Measurements from ENCODE around the gene AP1B1.

The AP1B1 gene

DNA sequence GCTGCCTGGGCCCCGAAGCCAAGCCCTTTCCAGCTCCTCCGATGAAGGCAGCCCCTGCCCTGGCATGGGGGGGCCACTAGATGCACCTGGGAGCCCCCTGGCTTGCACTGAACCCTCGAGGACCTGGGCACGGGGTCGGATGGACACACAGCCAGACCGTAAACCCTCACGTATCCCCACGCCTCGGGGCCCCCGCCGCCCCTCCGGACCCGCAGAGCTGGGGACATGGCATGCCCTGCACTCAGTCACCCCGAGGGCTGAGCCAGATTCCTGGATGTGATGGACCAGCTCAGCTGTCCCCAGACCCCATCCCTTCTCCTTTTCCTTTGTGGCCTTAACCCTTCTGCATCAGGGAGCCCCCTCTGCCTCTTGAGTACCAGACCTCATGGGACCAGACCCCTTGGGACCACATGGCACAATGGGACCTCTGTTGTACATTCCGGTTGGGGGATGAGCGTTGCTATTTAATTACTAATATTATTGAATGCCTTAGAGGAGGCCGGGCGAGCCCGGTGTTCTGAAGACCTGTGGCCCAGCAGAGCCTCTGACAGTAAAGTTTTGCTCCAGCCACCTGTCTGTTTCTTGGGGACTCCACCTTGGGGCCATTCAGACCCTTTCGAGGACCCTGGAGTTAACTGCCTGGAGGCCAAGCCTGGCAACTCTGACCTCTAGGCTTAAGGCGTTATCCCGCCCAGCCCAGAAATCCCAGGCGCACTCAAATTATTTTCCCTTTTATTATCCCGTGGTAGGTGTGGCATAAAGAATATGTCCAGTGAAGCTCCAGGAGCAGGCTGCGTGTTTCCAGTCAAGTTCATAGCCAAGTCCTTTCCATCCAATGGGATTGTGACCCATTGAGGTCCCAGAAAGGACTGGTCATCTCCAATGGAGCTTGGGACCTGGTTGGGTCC lies 75.9 kb downstream of the AP1B1 start:
- no peak for DNase-seq

DNA sequence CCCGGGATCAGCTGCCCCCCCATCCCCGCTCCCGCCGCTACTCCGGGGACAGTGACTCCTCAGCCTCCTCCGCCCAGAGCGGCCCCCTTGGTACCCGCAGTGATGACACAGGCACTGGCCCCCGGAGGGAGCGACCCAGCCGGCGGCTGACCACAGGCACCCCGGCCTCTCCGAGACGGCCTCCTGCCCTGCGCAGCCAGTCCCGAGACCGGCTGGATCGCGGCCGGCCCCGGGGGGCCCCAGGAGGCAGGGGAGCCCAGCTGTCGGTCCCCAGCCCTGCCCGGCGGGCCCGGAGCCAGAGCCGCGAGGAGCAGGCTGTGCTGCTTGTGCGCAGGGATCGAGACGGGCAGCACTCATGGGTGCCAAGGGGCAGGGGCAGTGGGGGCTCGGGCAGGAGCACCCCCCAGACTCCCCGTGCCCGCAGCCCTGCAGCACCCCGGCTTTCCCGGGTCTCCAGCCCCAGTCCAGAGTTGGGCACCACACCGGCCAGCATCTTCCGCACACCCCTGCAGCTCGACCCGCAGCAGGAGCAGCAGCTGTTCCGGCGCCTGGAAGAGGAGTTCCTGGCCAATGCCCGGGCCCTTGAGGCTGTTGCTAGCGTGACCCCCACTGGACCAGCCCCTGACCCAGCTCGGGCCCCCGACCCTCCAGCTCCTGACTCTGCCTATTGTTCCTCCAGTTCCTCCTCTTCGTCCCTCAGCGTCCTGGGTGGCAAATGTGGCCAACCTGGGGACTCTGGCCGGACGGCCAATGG lies 76.7 kb downstream of the AP1B1 start:
- no peak for DNase-seq

DNA sequence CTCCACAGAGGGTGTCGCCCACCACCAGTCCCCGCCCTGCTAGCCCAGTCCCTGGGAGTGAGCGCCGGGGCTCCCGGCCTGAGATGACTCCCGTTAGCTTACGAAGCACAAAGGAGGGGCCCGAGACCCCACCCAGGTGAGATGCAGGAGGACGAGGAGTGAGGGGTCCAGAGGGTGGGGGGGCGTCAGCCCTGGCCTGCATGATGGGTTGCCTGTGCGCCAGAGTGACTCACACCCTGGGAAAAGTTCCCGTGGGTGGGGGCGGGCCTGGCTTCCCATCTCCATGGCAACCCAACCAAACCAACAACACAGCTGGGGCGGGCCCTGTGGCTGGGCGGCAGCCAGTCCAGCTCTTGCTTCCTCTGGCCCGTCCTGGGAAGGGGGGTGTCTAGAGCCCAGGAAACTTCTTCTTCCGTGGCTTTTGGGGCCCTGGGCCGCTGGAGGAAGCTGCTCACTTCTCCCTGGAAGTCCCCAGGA lies 77.5 kb downstream of the AP1B1 start:
- DNase-seq = peak; percentile 70

DNA sequence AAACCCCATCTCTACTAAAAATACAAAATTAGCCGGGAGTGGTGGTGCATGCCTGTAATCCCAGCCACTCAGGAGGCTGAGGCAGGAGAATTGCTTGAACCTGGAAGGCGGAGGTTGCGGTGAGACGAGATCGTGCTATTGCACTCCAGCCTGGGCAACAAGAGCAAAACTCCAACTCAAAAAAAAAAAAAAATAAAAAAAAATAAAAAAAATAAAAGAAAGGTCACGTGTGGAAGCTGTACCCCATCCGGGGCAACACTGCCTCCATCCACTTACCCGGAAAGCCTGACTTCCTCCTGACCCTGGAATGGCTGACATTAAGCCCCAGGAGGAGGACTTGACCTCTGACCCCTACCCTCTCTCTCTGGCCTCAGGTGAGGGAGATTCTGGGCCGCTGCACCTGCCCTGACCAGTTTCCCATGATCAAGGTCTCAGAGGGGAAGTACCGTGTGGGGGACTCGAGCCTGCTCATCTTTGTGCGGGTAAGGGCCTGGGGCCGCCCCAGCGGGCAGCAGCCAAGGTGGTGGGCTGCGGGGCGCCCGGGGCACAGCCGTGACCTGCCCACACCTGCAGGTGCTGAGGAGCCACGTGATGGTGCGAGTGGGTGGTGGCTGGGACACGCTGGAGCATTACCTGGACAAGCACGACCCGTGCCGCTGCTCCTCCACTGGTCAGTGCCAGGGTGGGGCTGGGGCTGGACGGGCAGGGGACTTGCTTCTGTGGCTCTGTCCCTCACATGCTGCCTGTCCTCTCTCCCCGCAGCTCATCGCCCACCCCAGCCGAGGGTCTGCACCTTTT lies 78.1 kb downstream of the AP1B1 start:
- DNase-seq = no peak

DNA sequence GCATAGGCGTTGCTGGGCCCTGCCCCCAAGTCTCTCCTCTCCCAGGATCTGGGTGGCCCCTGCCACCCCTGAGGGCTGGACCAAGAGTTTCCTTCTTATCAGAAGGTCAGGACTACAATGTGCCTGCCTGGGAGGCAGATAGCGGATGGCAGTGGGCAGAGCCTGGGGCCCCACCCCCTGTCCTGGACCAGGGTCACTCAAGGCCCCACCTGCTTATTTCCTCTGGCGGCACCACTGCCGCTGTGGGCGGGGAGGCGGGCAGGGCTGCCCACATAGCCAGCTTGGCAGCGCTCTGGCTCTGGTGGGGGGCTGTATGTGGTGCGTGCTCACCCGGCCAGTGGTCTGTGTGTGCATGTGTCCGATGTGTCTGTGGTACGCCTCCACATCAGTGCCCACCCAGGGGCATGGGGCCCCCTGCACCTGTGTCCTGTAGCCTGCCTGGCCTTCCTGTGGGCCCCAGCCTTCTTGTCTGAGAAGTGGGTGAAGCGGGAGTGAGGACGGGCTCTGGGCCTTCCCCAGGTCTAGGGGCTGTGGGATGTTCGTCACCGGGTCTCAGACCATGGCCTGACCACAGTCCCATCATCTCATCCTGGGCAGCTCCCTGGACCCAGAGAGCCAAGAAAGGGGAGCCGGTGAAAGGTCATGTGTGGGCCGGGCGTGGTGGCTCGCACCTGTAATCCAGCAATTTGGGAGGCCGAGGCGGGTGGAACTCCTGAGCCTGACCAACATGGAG lies 78.9 kb downstream of the AP1B1 start:
- no peak for DNase-seq

DNA sequence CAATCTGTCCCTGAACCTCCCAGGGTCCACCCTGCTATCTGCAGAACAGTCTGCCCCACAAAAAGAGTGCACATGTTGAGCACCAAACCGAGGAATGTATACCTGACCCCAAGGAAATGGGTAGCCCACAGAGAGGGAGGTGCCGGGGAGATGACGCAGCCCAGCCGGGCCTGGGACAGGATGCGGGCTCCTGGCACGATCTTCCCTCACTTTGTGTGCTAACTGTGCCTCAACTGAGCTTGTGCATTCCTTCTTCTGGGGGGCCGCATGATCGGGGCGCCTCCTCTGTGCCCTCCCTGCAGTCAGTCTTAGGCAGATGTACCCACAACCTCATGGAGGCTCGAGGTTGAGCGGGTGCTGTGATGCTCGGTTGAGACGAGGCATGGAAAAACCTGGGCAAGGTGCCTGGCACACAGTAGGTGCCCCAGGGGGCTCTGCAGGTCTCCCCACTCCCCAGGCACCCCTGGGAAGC lies 79.5 kb downstream of the AP1B1 start:
- DNase-seq = no peak

DNA sequence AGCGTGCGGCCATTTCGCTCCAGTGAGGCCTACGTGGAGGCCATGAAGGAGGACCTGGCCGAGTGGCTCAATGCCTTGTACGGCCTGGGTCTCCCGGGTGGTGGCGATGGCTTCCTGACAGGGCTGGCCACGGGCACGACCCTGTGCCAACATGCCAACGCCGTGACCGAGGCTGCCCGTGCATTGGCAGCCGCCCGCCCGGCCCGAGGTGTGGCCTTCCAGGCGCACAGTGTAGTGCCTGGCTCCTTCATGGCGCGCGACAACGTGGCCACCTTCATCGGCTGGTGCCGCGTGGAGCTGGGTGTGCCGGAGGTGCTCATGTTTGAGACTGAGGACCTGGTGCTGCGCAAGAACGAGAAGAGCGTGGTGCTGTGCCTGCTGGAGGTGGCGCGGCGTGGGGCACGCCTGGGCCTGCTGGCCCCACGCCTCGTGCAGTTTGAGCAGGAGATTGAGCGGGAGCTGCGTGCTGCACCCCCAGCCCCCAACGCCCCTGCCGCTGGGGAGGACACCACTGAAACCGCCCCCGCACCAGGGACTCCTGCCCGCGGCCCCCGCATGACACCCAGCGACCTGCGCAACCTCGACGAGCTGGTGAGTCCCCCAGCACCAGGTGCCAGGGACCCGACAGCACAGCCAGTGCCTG lies 80.1 kb downstream of the AP1B1 start:
- DNase-seq = no peak

DNA sequence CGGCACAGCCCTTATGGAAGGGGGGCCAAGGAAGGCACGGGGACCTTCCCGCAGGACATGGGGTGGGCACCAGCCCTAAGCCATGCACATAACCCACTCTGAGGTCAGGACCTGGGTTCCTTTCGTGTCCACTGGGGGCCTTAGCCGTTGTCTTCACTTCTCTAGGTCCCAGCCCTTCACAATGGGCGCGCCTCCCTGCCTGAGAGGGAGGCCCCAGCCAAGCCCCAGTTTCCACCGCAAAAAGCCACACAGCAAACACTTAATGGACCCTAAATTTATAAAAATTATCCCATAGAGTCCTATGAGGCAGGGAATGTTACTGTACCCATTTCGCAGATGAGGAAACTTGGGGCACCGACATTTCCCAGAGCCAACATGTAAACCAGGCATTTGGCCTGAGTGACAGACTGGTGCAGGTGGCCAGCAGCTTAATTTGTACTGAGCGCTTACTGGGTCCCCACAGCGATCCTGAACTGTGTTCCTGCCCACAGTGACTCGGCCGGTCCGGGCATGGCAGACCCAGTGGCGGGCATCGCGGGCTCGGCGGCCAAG lies 80.7 kb downstream of the AP1B1 start:
- no peak for DNase-seq

DNA sequence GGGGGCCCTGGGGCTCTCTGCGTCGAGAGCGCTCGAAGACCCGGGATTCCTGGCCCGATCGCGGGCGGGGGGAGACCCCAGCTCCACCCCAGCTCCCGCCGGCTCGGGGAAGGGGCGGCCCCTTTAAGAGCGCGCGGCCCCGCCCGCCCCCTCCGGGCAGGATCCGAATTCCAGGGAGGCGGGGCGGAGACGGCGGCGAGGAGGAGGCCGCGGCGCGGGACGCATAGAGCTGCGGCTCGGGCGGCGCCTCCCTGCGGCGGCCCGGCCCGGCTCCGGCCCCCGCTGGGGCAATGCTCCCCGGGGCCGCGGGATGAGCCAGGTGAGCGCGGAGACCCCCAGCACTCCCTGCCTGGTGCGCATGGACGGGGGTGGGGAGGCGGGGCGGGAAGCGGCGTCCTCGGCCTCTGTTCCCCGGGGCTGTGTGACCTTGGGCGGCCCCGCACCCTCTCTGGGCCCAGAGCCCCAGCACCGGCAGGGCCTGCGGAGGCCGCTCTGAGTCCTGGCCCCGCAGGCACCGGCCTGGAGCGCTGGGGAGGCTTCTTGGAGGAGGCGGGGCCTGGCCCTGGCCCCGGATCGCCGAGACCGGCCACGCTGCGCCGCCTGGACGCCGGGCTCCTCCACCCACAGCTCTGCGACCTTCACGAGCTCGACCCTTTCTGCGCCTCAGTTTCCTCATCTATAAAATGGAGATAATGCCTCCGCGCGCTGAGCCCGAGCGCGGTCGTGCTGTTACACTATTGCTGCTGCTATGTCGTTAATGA lies 81.4 kb downstream of the AP1B1 start:
- DNase-seq = peak; percentile 77

DNA sequence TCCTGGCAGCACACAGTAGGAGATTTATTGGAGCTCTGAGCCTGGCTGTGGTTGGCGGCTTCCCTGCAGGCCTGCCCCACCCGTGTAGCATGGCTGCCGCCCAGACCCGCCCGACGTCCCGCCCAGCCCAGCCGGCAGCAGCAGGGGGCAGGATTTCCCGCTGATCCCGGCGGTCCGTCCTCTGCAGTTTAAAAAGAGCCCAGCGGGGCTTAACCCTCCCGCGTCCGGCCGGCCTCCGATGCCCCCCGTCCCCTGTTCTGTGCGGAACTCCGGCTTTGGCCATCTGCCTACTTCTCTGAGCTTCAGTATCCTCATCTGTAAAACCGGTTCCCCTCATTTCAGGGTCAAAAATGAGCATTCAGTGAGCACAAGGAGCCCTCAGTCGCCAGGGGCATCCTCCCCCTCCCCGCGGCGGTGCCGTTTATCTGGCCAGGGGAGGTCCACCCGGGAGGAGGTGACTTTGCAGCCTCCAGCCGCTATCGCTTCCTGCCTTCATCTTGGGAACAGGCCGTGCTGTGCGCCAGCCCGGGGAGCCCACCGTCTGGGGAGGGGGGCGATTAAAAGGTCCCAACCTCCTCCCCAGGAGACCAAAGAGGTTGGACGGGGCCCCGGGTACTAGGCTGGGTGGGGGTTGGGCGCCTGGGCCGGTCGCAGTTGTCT lies 82.1 kb downstream of the AP1B1 start, which contains the start of gene GAS2L1:
GAS2L1 (plus strand) TSS at position 476 of the 660 bp plus-strand sequence. CDS start 1,456 bp downstream, outside the sequence.
- DNase-seq = peak; percentile 86

DNA sequence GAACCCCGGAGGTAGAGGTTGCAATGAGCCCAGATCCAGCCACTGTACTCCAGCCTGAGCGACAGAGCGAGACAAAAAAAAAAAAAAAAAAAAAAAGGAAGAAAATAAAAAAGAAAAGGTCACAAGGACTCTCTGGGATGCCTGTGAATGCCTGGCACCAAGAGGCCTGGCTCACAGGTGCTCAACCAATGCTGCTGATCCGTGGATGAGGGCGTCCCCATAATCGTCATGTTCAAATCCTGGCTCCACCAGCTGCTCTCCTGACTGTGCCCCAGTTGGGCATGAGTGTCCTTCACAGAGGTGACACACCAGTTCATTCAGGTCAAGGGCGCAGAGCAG lies 82.6 kb downstream of the AP1B1 start:
- no peak for DNase-seq

DNA sequence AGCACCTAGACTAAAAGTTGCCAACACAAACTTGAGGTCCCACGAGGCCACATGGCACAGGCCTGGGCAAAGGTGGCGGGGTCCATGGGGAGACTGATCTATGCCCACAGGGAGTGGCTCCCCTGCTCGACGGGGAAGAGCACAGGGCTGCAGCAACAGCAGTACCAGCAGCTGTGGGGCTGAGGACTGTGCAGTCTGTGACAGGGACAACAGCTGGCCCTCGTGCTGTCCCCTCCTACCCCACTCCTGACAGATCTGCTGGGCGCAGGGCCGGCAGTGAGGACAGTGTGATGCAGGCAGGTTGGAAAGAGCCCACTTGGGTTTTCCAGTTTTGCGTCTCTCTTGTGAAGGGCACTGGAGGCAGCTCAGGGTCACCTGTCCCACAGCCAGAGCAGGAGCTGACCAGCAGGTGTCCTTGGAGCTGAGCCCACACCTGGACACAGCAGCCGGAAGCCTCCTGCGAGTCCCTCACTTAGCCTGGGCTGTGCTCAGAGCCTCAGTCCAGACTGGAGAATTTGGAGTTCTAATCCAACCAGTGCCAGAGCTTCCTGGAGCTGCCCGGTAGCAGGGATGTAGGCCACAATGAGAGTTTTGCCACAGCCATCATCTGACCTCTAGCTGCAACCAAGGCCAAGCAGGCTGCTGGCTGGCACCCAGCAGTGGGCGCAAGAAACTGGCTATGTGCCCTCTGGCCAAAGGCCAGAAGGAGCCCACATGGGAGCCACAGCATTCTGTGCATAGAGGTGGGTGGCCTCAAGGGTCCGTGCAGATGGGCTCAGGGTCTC lies 85.5 kb downstream of the AP1B1 start:
- DNase-seq = peak; percentile 17

DNA sequence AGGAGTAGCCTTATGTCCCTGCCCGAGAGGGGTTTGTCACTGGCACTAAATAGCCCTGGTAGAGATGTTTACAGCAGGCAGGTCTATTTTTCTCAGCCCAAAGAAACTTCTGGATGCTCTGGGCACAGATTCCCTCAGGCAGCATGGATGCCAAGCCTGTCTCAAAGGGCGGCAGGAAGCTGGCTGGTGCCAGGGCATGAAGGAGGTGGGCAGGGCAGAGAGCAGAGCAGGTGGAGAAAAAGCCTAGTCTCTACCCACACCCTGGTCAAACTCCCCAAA lies 86.0 kb downstream of the AP1B1 start:
- no peak for DNase-seq

DNA sequence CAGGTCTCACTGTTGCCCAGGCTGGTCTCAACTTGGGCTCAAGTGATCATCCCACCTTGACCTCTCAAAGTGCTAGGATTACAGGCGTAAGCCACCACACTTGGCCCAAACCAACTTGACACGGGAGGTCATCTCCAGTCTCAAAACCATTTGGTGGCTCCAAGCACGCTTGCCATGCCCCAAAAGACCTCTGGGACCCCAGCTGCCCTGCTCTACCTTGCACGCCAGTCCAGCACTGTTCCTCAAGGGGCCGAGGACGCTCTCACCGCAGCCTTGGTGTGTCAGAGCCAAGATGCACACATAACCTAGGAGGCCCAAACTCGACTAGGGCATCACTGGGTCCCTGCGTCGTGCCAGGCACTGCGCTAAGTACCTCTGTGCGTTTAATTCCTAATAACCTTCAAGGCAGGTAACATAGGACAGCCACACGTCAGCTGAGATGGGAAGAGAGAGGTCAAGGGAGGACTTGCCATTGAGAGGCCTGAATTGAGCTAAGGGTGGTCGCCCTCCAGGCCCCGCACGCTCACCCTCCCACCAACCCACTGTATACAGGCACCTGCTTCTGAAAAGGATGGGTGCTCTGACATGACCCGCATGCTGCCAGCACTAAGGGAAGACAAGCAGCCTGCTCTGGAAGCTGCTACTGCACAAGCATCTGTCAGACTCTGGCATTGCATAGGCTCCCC lies 86.5 kb downstream of the AP1B1 start:
- peak; percentile 9 for DNase-seq

DNA sequence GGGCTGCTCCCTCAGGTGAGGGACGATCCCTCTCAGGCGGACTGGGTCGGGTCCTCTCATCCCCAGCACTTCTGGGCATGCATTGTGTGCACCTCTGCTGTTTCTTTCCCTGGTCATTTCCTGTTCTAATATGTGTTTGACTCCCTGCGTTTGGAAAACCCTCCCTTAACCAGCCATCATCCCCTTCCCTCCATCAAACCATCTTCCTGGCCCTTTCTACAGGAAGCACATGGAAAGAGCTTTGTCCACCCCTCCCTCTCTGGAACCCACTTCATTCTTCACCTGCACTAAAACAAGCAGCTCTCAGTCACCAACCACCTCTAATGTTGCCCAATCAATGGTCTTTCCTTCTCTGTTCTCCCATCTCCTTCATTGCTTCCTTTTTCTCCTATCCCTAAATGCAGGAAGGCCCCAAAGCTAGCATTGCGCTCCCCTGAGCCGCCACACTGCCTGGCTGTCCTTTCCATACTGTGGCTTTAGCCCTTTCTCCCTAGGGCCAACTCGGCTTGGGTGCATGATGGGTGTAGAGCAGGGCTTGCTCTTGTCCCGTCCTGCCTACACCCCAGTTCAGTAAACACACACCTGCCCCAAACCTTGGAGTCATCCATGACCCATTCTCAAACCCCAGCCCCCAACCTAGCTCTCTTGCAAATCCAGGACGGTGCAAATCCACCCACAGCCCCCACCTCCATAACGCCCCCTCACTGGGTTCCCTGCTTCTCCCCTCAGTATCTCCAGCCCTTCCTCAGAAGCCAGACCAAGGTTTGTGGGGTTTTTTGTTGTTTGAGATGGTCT lies 87.4 kb downstream of the AP1B1 start:
- peak; percentile 11 for DNase-seq

DNA sequence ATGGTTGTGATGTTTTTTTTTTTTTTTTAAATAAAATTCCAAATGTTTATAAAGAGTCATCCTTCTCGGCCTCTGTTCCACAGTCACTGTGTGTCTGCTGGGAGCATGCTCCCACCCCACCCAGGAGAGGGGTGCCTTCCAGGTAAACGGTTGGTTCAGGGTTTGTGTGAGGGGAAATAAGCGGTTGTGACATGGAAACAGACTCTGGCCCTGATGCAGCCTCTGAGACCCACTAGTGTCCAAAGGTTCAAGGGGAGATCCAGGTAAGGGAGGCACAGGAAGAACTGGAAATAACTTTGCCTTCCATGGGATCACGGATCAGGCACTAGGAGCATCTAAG lies 87.9 kb downstream of the AP1B1 start:
- DNase-seq = peak; percentile 6

DNA sequence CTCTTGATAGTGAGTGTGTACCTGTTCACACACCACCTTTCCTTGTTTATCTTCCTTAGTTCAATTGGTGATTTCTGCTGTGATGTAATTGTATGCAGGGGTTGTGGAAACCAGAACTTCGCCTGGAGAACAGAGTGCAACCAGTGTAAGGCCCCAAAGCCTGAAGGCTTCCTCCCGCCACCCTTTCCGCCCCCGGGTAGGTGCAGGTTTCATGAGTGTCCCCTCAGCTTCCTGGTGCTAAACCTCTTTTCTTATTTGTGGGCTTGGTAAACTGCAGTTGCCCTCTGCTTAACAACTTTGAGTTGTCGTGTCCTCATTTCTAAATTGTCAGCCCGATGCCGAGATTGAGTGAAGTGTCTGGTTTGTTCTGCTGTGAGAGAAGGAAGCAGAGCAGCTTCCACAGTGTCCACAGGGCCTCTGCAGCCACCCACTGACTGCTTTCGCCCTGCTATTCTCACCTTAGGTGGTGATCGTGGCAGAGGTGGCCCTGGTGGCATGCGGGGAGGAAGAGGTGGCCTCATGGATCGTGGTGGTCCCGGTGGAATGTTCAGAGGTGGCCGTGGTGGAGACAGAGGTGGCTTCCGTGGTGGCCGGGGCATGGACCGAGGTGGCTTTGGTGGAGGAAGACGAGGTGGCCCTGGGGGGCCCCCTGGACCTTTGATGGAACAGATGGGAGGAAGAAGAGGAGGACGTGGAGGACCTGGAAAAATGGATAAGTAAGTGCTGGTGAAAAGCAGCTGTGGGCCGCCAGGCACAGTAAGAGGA lies 89.1 kb downstream of the AP1B1 start:
- DNase-seq = no peak
